OCI-LY1 (cell line): ENCODE measurements around the gene SLC12A5.

Source experiments
- H2AFZ ChIP-seq: fragments of 200-600 bp; sonication (generic), shearing (Covaris generic); 2 replicates; pipeline ENCODE4 v1.6.0; 2014; ENCODE audit warnings: antibody characterized with exemption, mild to moderate bottlenecking, low read length
- H3F3A ChIP-seq: fragments of 200-600 bp; sonication (generic), shearing (Covaris generic); 2 replicates; pipeline ENCODE4 v1.6.0; 2014; ENCODE audit warnings: mild to moderate bottlenecking, antibody characterized with exemption, low read length, moderate library complexity; ENCODE audit not compliant: insufficient read depth
- H3K27ac ChIP-seq: fragments of 200-600 bp; sonication (generic); 2 replicates; pipeline ENCODE4 v1.5.1; 2014; ENCODE audit warnings: low read length, mixed run types, mild to moderate bottlenecking, low read depth; ENCODE audit not compliant: poor library complexity, severe bottlenecking
- H3K27me3 ChIP-seq: fragments of 200-600 bp; sonication (generic); 2 replicates; pipeline ENCODE4 v1.6.0; 2014; ENCODE audit warnings: antibody characterized with exemption, mild to moderate bottlenecking, low read length, moderate library complexity; ENCODE audit not compliant: insufficient read depth
- H3K36me3 ChIP-seq: fragments of 200-600 bp; sonication (generic); 2 replicates; pipeline ENCODE4 v1.6.1; 2014; ENCODE audit warnings: mild to moderate bottlenecking, antibody characterized with exemption, low read length, moderate library complexity, mixed read lengths; ENCODE audit not compliant: insufficient read depth
- H3K4me1 ChIP-seq: fragments of 200-600 bp; sonication (generic); 2 replicates; pipeline ENCODE4 v1.5.1; 2014; ENCODE audit warnings: mild to moderate bottlenecking, low read length, moderate library complexity; ENCODE audit not compliant: insufficient read depth, severe bottlenecking
- H3K4me2 ChIP-seq: fragments of 200-600 bp; sonication (generic), shearing (Covaris generic); 2 replicates; pipeline ENCODE4 v1.6.1; 2014; ENCODE audit warnings: low read length
- H3K4me3 ChIP-seq: fragments of 200-600 bp; sonication (generic); 2 replicates; pipeline ENCODE4 v1.5.1; 2014; ENCODE audit warnings: low read length, low read depth, mild to moderate bottlenecking, mixed read lengths; ENCODE audit not compliant: poor library complexity, severe bottlenecking
- H3K79me2 ChIP-seq: fragments of 200-600 bp; shearing (Covaris generic); 2 replicates; pipeline ENCODE4 v1.6.1; 2016; ENCODE audit warnings: mixed run types, low read length, mixed read lengths; ENCODE audit not compliant: insufficient read depth
- H3K9ac ChIP-seq: fragments of 200-600 bp; sonication (generic), shearing (Covaris generic); 2 replicates; pipeline ENCODE4 v1.6.1; 2014; ENCODE audit warnings: mild to moderate bottlenecking, low read length, mixed read lengths
- H3K9me2 ChIP-seq: fragments of 200-600 bp; sonication (generic), shearing (Covaris generic); 2 replicates; pipeline ENCODE4 v1.6.1; 2014; ENCODE audit warnings: low read depth, mild to moderate bottlenecking, low read length, mixed read lengths
- H3K9me3 ChIP-seq: fragments of 200-600 bp; shearing (Covaris generic); 2 replicates; pipeline ENCODE4 v1.6.1; 2014; ENCODE audit warnings: low read length, mixed read lengths
- H4K20me1 ChIP-seq: fragments of 200-600 bp; sonication (generic), shearing (Covaris generic); 2 replicates; pipeline ENCODE4 v1.6.0; 2016; ENCODE audit warnings: mild to moderate bottlenecking, low read length; ENCODE audit not compliant: insufficient read depth
- CTCF ChIP-seq: fragments of 200-600 bp; sonication (generic), shearing (Covaris generic); IDR thresholded peaks from 2 replicates; pipeline ENCODE4 v1.5.1; 2017; ENCODE audit warnings: mild to moderate bottlenecking, antibody characterized with exemption, low read length, moderate library complexity, mixed read lengths
- EZH2 ChIP-seq: fragments of 200-600 bp; sonication (generic), shearing (Covaris generic); IDR thresholded peaks from 2 replicates; pipeline ENCODE4 v1.8.0; 2017; ENCODE audit warnings: borderline replicate concordance, mixed run types, mild to moderate bottlenecking, antibody characterized with exemption, low read length, moderate library complexity, mixed read lengths

SLC12A5 gene

GRCh38 chr20:46031014-46031569 lies 2.1 kb downstream of the SLC12A5 start:
- TF ChIP-seq CTCF (no peak), EZH2 (no peak)
- H4K20me1 ChIP-seq: no peaks in the 10 kb centered on the region
- no peak overlapping the region for H3K4me2 ChIP-seq
- H3K4me1 ChIP-seq: no peaks in the 10 kb centered on the region
- H2AFZ ChIP-seq: no peak overlapping the region
- H3K9me2 ChIP-seq: no peaks in the 10 kb centered on the region
- no peaks in the 10 kb centered on the region for H3K36me3 ChIP-seq
- no peaks in the 10 kb centered on the region for H3K79me2 ChIP-seq
- no peak overlapping the region for H3K9ac ChIP-seq
- H3K9me3 ChIP-seq: no peaks in the 10 kb centered on the region
- no peaks in the 10 kb centered on the region for H3K27me3 ChIP-seq
- no peaks in the 10 kb centered on the region for H3F3A ChIP-seq
- H3K27ac ChIP-seq: no peak overlapping the region
- no peak overlapping the region for H3K4me3 ChIP-seq

GRCh38 chr20:46031701-46032254 lies 2.8 kb downstream of the SLC12A5 start:
- no peak overlapping the region for H2AFZ ChIP-seq
- no peaks in the 10 kb centered on the region for H3K79me2 ChIP-seq
- no peak overlapping the region for H3K4me3 ChIP-seq
- H3K4me1 ChIP-seq: no peaks in the 10 kb centered on the region
- H3K9ac ChIP-seq: no peak overlapping the region
- H3K27ac ChIP-seq: no peak overlapping the region
- TF ChIP-seq EZH2 (no peak), CTCF (no peak)
- no peaks in the 10 kb centered on the region for H3K27me3 ChIP-seq
- H4K20me1 ChIP-seq: no peaks in the 10 kb centered on the region
- H3K9me2 ChIP-seq: no peaks in the 10 kb centered on the region
- no peaks in the 10 kb centered on the region for H3K9me3 ChIP-seq
- H3K4me2 ChIP-seq: no peak overlapping the region
- H3K36me3 ChIP-seq: no peaks in the 10 kb centered on the region
- no peaks in the 10 kb centered on the region for H3F3A ChIP-seq

- H3K79me2 ChIP-seq: no peaks in the 10 kb centered on the region
- no peaks in the 10 kb centered on the region for H3F3A ChIP-seq
- H3K9me2 ChIP-seq: no peaks in the 10 kb centered on the region
- H2AFZ ChIP-seq: no peak overlapping the region
- no peak overlapping the region for H3K4me2 ChIP-seq
- H3K4me1 ChIP-seq: no peaks in the 10 kb centered on the region
- H4K20me1 ChIP-seq: no peaks in the 10 kb centered on the region
- no peak overlapping the region for H3K9ac ChIP-seq
- H3K4me3 ChIP-seq: no peak overlapping the region
- H3K36me3 ChIP-seq: no peaks in the 10 kb centered on the region
- no peaks in the 10 kb centered on the region for H3K9me3 ChIP-seq
- no peak overlapping the region for H3K27ac ChIP-seq
- TF ChIP-seq CTCF: no peak
- no peak for TF ChIP-seq EZH2
- H3K27me3 ChIP-seq: no peaks in the 10 kb centered on the region
Measured at GRCh38 chr20:46034039-46034438, 5.0 kb downstream of the SLC12A5 start.
